Measurements from ENCODE around the gene NHLRC4. TPM values are rescaled to one million over a fixed set of nuclear protein-coding genes. Genes with fewer than 3 reads are reported as not detected.

NHLRC4 gene
- total RNA-seq, 2 experiments from 2014 or later: 0.41 to 0.72 TPM

DNA sequence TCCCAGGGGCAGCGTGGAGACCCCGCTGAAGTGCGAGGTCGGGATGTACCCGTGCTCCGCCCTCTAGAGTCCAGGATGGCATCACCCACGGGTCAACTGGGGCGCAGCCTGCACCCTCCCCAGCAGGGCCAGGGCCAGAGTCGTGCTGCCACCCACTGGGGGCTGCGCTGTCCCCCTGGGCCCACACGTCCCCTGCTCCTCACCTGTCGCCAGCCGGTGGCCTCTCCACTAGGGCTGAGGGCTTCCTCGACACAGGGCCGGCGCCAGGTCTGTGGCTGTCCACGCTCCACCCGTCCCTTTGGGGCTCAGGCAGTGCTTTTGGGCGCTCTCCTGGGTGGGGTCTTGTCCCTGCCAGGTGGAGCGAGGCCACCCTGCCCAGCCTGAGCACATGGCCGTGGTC, 18.2 kb upstream of the NHLRC4 start:
- CTCF ChIA-PET: no interaction called here
- Mint-ChIP-seq H3K36me3 (ENCODE audit: low read depth) (peaks cover 4% of the 10 kb centered on the region), H3K4me1 (ENCODE audit: low read depth) (no peaks in the 10 kb centered on the region), H3K9me3 (no peaks in the 10 kb centered on the region), H3K27ac (no peak overlapping the region), H3K27me3 (no peaks in the 10 kb centered on the region), H3K4me3 (no peak overlapping the region)
- intact Hi-C loops (cut with micrococcal nuclease): no loop called here
- DNase-seq (no peak), ATAC-seq (no peak)
- TF ChIP-seq, protein P1, sequence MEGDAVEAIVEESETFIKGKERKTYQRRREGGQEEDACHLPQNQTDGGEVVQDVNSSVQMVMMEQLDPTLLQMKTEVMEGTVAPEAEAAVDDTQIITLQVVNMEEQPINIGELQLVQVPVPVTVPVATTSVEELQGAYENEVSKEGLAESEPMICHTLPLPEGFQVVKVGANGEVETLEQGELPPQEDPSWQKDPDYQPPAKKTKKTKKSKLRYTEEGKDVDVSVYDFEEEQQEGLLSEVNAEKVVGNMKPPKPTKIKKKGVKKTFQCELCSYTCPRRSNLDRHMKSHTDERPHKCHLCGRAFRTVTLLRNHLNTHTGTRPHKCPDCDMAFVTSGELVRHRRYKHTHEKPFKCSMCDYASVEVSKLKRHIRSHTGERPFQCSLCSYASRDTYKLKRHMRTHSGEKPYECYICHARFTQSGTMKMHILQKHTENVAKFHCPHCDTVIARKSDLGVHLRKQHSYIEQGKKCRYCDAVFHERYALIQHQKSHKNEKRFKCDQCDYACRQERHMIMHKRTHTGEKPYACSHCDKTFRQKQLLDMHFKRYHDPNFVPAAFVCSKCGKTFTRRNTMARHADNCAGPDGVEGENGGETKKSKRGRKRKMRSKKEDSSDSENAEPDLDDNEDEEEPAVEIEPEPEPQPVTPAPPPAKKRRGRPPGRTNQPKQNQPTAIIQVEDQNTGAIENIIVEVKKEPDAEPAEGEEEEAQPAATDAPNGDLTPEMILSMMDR (IDR thresholded peaks at IDR 0.05): no peak
- POLR2A ChIA-PET: interaction anchor here (0.6 kb wide), 1 partner anchor 118 kb away, joined by 3 read pairs; no protein-coding TSS in a partner anchor

GRCh38 chr16:549544-550263, 17.1 kb upstream of the NHLRC4 start:
- Mint-ChIP-seq H3K27ac (no peak overlapping the region), H3K9me3 (no peaks in the 10 kb centered on the region), H3K4me1 (ENCODE audit: low read depth) (no peaks in the 10 kb centered on the region), H3K36me3 (ENCODE audit: low read depth) (peaks cover 4% of the 10 kb centered on the region), H3K27me3 (no peaks in the 10 kb centered on the region), H3K4me3 (no peak overlapping the region)
- POLR2A ChIA-PET: no interaction called here
- intact Hi-C loops (cut with micrococcal nuclease): no loop called here
- CTCF ChIA-PET: interaction anchor here (1.1 kb wide), 1 partner anchor 13 kb away, joined by 3 read pairs; no protein-coding TSS in a partner anchor
- DNase-seq (no peak), ATAC-seq (no peak)
- TF ChIP-seq, protein P1 (IDR thresholded peaks at IDR 0.05): no peak

GRCh38 chr16:551210-551609, 15.6 kb upstream of the NHLRC4 start:
- DNase-seq: no peak
- CTCF ChIA-PET: no interaction called here
- no peak for ATAC-seq

DNA sequence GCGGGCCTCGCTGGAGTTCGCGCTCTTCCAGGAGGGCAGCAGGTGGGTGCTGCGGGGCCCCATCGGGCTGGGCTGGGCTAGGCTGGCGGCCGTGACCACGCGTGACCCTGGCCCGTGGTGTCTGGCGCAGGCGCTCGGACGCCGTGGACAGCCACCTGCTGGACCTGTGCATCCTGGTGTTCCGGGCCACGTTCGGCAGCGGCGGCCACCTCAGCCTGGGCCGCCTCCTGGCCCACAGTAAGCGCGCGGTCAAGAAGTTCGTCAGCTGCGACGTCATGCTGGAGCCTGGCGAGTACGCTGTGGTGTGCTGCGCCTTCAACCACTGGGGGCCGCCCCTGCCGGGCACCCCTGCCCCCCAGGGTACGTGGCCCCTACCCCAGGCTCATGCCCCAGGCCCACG, 14.6 kb upstream of the NHLRC4 start:
- no peaks in the 10 kb centered on the region for H3K9me3 Mint-ChIP-seq
- H3K4me1 Mint-ChIP-seq (ENCODE audit: low read depth): no peaks in the 10 kb centered on the region
- TF ChIP-seq, protein P1 (IDR thresholded peaks at IDR 0.05): no peak
- ATAC-seq: no peak
- ChIA-PET CTCF (no interaction called here), POLR2A (no interaction called here)
- intact Hi-C loops (cut with micrococcal nuclease): no loop called here
- H3K4me3 Mint-ChIP-seq: no peak overlapping the region
- H3K27ac Mint-ChIP-seq: no peak overlapping the region
- H3K36me3 Mint-ChIP-seq (ENCODE audit: low read depth): no peaks in the 10 kb centered on the region
- no peaks in the 10 kb centered on the region for H3K27me3 Mint-ChIP-seq
- DNase-seq: no peak

More at GRCh38 chr16:551210-551609, 15.6 kb upstream of the NHLRC4 start:
- Mint-ChIP-seq H3K4me3 (no peak overlapping the region), H3K36me3 (ENCODE audit: low read depth) (no peaks in the 10 kb centered on the region), H3K27ac (no peak overlapping the region), H3K4me1 (ENCODE audit: low read depth) (no peaks in the 10 kb centered on the region), H3K9me3 (no peaks in the 10 kb centered on the region), H3K27me3 (no peaks in the 10 kb centered on the region)
- intact Hi-C loops (cut with micrococcal nuclease): no loop called here
- POLR2A ChIA-PET: no interaction called here
- TF ChIP-seq, protein P1 (IDR thresholded peaks at IDR 0.05): no peak

- ATAC-seq (no peak), DNase-seq (no peak)
- H3K27ac Mint-ChIP-seq: no peak overlapping the region
- ChIA-PET CTCF (no interaction called here), POLR2A (interaction anchor here (0.9 kb wide), 1 partner anchor 35 kb away, joined by 3 read pairs; no protein-coding TSS in a partner anchor)
- intact Hi-C loops (cut with micrococcal nuclease): no loop called here
- H3K4me3 Mint-ChIP-seq: no peak overlapping the region
- no peaks in the 10 kb centered on the region for H3K36me3 Mint-ChIP-seq (ENCODE audit: low read depth)
- no peaks in the 10 kb centered on the region for H3K9me3 Mint-ChIP-seq
- H3K4me1 Mint-ChIP-seq (ENCODE audit: low read depth): no peaks in the 10 kb centered on the region
- TF ChIP-seq, protein P1 (IDR thresholded peaks at IDR 0.05): no peak
- H3K27me3 Mint-ChIP-seq: peaks cover 3% of the 10 kb centered on the region
Observed at GRCh38 chr16:553601-554296, 13.1 kb upstream of the NHLRC4 start.
